Measurements from ENCODE around the gene SIPA1L3.

Gene SIPA1L3

GRCh38 chr19:38020311-38020710 is 113.3 kb downstream of the SIPA1L3 start:
- no peak overlapping the region for H3K4me3 ChIP-seq (ENCODE audit: control insufficient read depth, low read depth, low read length)
- TF ChIP-seq, protein P1, sequence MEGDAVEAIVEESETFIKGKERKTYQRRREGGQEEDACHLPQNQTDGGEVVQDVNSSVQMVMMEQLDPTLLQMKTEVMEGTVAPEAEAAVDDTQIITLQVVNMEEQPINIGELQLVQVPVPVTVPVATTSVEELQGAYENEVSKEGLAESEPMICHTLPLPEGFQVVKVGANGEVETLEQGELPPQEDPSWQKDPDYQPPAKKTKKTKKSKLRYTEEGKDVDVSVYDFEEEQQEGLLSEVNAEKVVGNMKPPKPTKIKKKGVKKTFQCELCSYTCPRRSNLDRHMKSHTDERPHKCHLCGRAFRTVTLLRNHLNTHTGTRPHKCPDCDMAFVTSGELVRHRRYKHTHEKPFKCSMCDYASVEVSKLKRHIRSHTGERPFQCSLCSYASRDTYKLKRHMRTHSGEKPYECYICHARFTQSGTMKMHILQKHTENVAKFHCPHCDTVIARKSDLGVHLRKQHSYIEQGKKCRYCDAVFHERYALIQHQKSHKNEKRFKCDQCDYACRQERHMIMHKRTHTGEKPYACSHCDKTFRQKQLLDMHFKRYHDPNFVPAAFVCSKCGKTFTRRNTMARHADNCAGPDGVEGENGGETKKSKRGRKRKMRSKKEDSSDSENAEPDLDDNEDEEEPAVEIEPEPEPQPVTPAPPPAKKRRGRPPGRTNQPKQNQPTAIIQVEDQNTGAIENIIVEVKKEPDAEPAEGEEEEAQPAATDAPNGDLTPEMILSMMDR (conservative IDR thresholded peaks at IDR 0.05; ENCODE audit: control insufficient read depth, insufficient read depth, low read depth, low read length), result no peak
- no peak for DNase-seq (ENCODE audit: low read depth)

DNA sequence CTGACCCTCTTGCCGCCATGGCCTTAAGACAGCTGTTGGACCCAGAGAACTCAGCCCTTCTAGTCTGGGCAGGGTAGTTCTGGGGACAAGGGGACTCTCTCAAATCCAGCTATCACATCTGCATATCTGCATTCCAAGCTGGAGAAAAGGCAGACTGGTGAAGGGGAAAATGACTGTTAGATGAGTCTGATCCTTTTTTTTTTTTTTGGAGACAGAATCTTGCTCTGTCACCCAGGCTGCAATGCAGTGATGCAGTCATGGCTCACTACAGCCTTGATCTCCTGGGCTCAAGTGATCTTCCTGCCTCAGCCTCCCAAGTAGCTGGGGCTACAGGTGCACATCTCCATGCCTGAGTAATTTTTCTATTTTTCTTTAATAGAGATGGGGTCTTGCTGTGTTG is 114.3 kb downstream of the SIPA1L3 start:
- DNase-seq (ENCODE audit: low read depth), result no peak
- no peak overlapping the region for H3K4me3 ChIP-seq (ENCODE audit: control insufficient read depth, low read depth, low read length)
- TF ChIP-seq, protein P1 (conservative IDR thresholded peaks at IDR 0.05; ENCODE audit: control insufficient read depth, insufficient read depth, low read depth, low read length), result no peak

DNA sequence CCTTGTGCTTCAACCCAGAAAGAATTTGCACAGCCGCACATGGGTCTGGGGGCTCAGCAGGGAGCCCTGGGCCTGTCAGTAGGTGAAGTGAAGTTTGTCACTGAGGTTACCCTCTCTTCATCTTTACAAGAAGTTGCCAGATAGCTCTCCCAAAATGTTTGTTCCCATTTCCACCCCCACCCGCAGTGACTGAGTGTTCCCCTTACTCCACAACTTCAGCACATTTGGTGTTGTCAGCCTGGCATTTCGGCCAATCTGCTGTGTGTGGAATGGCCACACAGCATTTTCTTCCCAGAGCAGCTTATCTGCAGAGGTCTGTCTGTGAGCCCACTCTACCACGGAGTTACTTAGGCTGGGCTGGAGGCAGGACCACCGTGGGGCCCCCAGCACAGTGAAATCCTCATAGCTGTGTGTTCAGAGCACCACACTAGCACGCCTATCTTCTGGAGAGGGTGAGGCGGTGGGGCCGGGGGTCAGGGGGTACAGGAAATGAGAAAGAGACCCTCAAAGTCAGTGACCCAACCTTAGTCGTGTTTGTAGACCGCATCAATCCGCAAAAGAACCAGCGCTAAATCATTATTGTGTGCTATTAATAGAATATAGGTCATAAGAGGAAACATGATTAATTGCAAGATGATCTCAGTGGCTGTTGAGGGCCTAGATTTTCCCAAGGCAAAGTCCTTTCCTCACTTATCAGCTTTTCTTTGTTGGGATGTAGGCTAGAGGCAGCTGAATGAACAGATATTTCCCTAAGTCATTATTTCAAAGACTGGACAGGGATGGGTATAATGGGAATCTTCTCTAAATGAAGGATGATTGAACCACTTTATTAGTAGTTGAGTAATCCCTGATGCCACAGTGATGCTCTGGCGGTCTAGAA is 116.0 kb downstream of the SIPA1L3 start:
- H3K4me3 ChIP-seq (ENCODE audit: control insufficient read depth, low read depth, low read length), result no peak overlapping the region
- DNase-seq (ENCODE audit: low read depth), result peak; percentile 69
- TF ChIP-seq, protein P1 (conservative IDR thresholded peaks at IDR 0.05; ENCODE audit: control insufficient read depth, insufficient read depth, low read depth, low read length), result no peak

GRCh38 chr19:38023671-38024541 is 116.9 kb downstream of the SIPA1L3 start:
- no peak for DNase-seq (ENCODE audit: low read depth)
- no peak overlapping the region for H3K4me3 ChIP-seq (ENCODE audit: control insufficient read depth, low read depth, low read length)
- TF ChIP-seq, protein P1 (conservative IDR thresholded peaks at IDR 0.05; ENCODE audit: control insufficient read depth, insufficient read depth, low read depth, low read length), result no peak

DNA sequence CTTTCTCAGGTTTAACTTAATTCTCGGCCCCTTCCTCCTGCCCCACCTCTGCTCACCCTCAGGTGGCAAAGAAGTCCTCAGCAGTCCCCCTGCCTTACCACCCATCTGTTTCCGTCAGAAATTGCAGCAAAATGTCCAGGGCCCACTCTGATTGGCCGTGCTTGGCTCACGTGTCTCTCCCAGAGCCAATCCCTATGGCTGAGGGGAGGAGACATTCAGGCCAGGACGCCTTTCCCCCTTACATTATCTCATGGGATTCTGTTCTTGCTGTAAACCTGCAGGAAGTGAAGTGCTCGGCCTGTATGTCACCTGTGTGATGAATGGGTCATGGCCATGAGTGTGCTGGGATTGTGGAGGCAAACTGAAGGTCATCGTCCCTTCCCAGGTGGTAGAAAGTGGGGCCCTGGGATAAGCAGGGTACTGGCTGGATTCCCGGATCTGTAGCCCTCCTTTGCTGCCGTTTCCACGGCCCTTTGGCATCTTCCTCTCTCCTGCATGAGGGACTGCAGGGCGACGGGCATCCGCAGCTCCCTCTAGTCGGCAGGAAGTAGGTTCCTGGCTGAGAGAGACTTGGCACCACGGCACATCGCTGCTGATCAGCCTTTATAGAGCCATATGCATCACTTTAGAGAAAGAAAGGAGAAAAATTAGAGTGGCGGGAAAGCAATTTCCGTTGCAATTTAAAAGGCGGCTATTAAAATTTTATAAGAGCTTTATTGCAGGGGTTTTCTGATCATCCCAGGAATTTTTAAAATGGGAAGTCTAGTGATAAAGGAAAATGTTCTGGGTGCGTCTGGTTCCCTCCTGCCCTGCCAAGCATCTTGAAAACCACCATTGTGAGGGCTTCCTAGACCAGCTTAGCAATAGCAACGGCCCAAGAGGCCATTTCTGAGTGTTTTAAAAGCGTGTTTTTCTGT is 118.2 kb downstream of the SIPA1L3 start:
- no peak for DNase-seq (ENCODE audit: low read depth)
- no peak overlapping the region for H3K4me3 ChIP-seq (ENCODE audit: control insufficient read depth, low read depth, low read length)
- TF ChIP-seq, protein P1 (conservative IDR thresholded peaks at IDR 0.05; ENCODE audit: control insufficient read depth, insufficient read depth, low read depth, low read length), result no peak

DNA sequence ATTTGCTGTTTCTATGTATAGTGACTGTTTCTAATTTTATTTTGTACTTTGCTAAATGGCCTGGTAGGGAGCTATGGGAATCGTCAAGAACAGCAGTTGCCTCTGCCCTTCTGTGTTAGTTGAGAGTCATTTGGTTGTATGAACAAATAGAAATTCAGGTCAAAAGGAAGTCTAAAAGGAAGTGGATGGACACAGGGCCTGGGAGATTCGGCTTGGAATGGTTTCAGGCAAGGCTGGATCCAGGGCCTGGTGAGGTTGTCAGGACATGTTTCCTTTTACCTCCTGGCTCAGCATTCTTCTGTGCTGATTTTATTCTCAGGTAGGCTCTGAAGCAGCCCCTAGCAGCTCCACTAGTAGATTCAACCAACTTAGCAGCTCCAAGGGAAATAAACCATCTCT is 118.9 kb downstream of the SIPA1L3 start:
- H3K4me3 ChIP-seq (ENCODE audit: control insufficient read depth, low read depth, low read length), result no peak overlapping the region
- TF ChIP-seq, protein P1 (conservative IDR thresholded peaks at IDR 0.05; ENCODE audit: control insufficient read depth, insufficient read depth, low read depth, low read length), result no peak
- DNase-seq (ENCODE audit: low read depth), result no peak

Data from fibroblast of mammary gland (primary cell).